CD4-positive, alpha-beta T cell (primary cell): Measurements from ENCODE around the gene SHF. TPM values are rescaled to one million over a fixed set of nuclear protein-coding genes. Genes with fewer than 3 reads are reported as not detected.

Experiments used
- ATAC-seq: fragments of 200-7000 bp; cut with Tn5 transposase; one replicate; pipeline ENCODE4 v1.10.0; 2022; ENCODE audit warnings: mild to moderate bottlenecking; ENCODE audit not compliant: poor library complexity
- CTCF ChIA-PET: fragments of 350-600 bp; sonication (Branson Sonifier 250); formaldehyde crosslinking; loops from one replicate; lab custom pipeline; 2021; ENCODE audit warnings: antibody characterized with exemption, inconsistent platforms; lab: Charles Lee
- POLR2A ChIA-PET: fragments of 350-600 bp; sonication (Branson Sonifier 250); formaldehyde crosslinking; loops from one replicate; lab custom pipeline; 2021; ENCODE audit warnings: antibody characterized with exemption, inconsistent platforms; lab: Charles Lee
- DNase-seq, 14 experiments: peaks; one replicate each; pipeline ENCODE4 v3.0.0-alpha.2; 2013 to 2020; ENCODE audit warnings: mixed read lengths in 2 of 14
- H3K27ac ChIP-seq, 2 donors: one replicate each; pipeline versions ENCODE4 v1.5.1 to v1.7.0; 2013; ENCODE audit warnings: low read length in 2 of 2, low read depth in 1 of 2, mild to moderate bottlenecking in 1 of 2
- H3K27me3 ChIP-seq, 2 experiments: 1 replicate in 1 of 2; 2 replicates in 1 of 2; pipeline versions ENCODE4 v1.6.1 to v1.7.0; 2013; ENCODE audit warnings: low read length in 2 of 2, control low read depth in 1 of 2, mild to moderate bottlenecking in 1 of 2, moderate library complexity in 1 of 2; ENCODE audit not compliant: insufficient read depth in 2 of 2, control insufficient read depth in 1 of 2
- H3K36me3 ChIP-seq: one replicate; pipeline ENCODE4 v1.6.1; 2013; ENCODE audit warnings: low read length, control low read depth; ENCODE audit not compliant: insufficient read depth
- H3K4me1 ChIP-seq: one replicate; pipeline ENCODE4 v1.6.1; 2013; ENCODE audit warnings: low read length, control low read depth; ENCODE audit not compliant: insufficient read depth
- H3K4me3 ChIP-seq: one replicate; pipeline ENCODE4 v1.5.1; 2013; ENCODE audit warnings: mild to moderate bottlenecking, low read length, moderate library complexity
- H3K9me3 ChIP-seq, 2 experiments: 1 replicate in 1 of 2; 2 replicates in 1 of 2; pipeline versions ENCODE4 v1.6.1 to v1.7.0; 2013; ENCODE audit warnings: low read length in 2 of 2, mild to moderate bottlenecking in 2 of 2, control low read depth in 1 of 2, moderate library complexity in 1 of 2; ENCODE audit not compliant: control insufficient read depth in 1 of 2, insufficient read depth in 1 of 2
- H3K27ac Mint-ChIP-seq: one replicate; pipeline ENCODE4 v1.8.0; 2020; ENCODE audit warnings: mixed read lengths
- H3K27me3 Mint-ChIP-seq: one replicate; pipeline ENCODE4 v1.8.0; 2021; ENCODE audit warnings: mixed read lengths
- H3K36me3 Mint-ChIP-seq: one replicate; pipeline ENCODE4 v1.8.0; 2021; ENCODE audit warnings: low read depth, mixed read lengths
- H3K4me1 Mint-ChIP-seq: one replicate; pipeline ENCODE4 v1.8.0; 2021; ENCODE audit warnings: low read depth, mixed read lengths
- H3K4me3 Mint-ChIP-seq: one replicate; pipeline ENCODE4 v1.8.0; 2020; ENCODE audit warnings: mild to moderate bottlenecking, mixed read lengths
- H3K9me3 Mint-ChIP-seq: one replicate; pipeline ENCODE4 v1.8.0; 2020; ENCODE audit warnings: mixed read lengths
- intact Hi-C, 2 experiments: fragments of 100-400 bp; cut with DNase I in 1 of 2; cut with micrococcal nuclease in 1 of 2; formaldehyde crosslinking; loops; one replicate each; pipeline versions ENCODE4 v1.15.1 to v1.9.0; 2023 to 2025; cut with DNase I, micrococcal nuclease
- total RNA-seq, 174 experiments: library from RNA in 2 of 174; stranded (reverse) in 2 of 174; gene quantifications; one replicate each; pipeline ENCODE4 v1.2.3 and lab custom pipeline; 2021 to 2026
- TF ChIP-seq, protein P1 (sequence below): fragments of 200-600 bp; IDR thresholded peaks from one replicate; pipeline ENCODE4 v1.8.0; 2022; ENCODE audit warnings: antibody characterized with exemption, mild to moderate bottlenecking

Gene SHF
- total RNA-seq, 2 experiments from 2014 or later: 3.7 to 3.9 TPM

DNA sequence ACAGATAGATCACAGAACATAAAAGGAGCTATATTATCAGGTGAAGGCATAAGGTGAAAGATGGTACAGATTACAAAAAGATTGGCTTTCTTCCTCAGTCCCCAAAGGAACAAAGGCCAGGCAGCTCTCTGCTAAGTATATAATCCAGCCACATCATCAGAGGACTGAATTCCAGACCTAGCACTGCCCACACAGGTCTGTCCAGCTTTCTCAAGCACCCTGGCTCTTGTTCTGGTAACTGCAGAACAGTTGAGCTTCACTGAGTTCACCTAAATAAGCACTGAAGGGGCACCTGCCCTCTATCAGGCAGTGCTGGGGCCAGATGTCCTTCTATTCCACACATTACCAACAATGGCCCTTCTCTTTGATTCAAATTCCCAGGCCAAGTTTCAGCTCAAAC is 64.4 kb downstream of the SHF start:
- H3K27ac Mint-ChIP-seq: no peak overlapping the region
- intact Hi-C loops: loop anchor here in 1 of 2 experiments (5.0 kb wide), 1 partner anchor 79 kb away; no protein-coding TSS in a partner anchor
- H3K27me3 ChIP-seq: peaks cover 32 to 42% of the 10 kb centered on the region in 2 experiments
- H3K4me3 ChIP-seq: no peak overlapping the region
- no peak for DNase-seq
- H3K9me3 Mint-ChIP-seq: no peaks in the 10 kb centered on the region
- H3K36me3 Mint-ChIP-seq: no peaks in the 10 kb centered on the region
- H3K9me3 ChIP-seq: no peaks in the 10 kb centered on the region
- H3K4me1 Mint-ChIP-seq: peaks cover 2% of the 10 kb centered on the region
- no peaks in the 10 kb centered on the region for H3K36me3 ChIP-seq
- H3K27me3 Mint-ChIP-seq: peaks cover 68% of the 10 kb centered on the region
- no peak for ATAC-seq
- TF ChIP-seq, protein P1, sequence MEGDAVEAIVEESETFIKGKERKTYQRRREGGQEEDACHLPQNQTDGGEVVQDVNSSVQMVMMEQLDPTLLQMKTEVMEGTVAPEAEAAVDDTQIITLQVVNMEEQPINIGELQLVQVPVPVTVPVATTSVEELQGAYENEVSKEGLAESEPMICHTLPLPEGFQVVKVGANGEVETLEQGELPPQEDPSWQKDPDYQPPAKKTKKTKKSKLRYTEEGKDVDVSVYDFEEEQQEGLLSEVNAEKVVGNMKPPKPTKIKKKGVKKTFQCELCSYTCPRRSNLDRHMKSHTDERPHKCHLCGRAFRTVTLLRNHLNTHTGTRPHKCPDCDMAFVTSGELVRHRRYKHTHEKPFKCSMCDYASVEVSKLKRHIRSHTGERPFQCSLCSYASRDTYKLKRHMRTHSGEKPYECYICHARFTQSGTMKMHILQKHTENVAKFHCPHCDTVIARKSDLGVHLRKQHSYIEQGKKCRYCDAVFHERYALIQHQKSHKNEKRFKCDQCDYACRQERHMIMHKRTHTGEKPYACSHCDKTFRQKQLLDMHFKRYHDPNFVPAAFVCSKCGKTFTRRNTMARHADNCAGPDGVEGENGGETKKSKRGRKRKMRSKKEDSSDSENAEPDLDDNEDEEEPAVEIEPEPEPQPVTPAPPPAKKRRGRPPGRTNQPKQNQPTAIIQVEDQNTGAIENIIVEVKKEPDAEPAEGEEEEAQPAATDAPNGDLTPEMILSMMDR: no peak
- ChIA-PET POLR2A (no interaction called here), CTCF (no interaction called here)
- H3K4me3 Mint-ChIP-seq: no peak overlapping the region
- H3K27ac ChIP-seq: no peak overlapping the region
- H3K4me1 ChIP-seq: no peaks in the 10 kb centered on the region

DNA sequence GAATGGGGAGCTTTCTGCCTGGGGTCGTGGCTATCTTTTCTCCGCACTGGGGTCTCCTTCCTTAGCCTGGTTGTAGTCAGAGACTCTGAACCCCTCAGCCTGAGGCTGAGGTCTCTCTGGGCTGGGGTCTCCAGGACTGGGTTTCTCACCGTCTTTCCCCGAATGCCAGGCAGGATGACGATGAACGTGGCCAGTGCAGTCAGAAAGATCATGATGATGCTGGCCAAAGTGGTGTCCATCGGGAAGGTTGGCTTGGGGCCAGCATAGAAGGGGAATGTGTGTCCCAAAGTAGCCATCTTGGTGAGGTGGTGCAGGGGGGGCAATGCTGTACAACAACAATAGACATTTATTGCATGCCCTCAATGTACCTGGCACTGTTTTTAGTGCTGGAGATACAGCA is 65.0 kb downstream of the SHF start:
- TF ChIP-seq, protein P1: no peak
- Mint-ChIP-seq H3K4me3 (no peak overlapping the region), H3K9me3 (no peaks in the 10 kb centered on the region), H3K27me3 (peaks cover 68% of the 10 kb centered on the region), H3K36me3 (no peaks in the 10 kb centered on the region), H3K4me1 (peaks cover 6% of the 10 kb centered on the region), H3K27ac (no peak overlapping the region)
- CTCF ChIA-PET: no interaction called here
- no peak for ATAC-seq
- peaks cover 0 to 2% of the 10 kb centered on the region in 2 experiments for H3K9me3 ChIP-seq
- H3K4me3 ChIP-seq: no peak overlapping the region
- POLR2A ChIA-PET: no interaction called here
- no peak overlapping the region for H3K27ac ChIP-seq
- no peak for DNase-seq
- no peaks in the 10 kb centered on the region for H3K36me3 ChIP-seq
- intact Hi-C loops: loop anchor here in 1 of 2 experiments (5.0 kb wide), 1 partner anchor 80 kb away; no protein-coding TSS in a partner anchor
- H3K27me3 ChIP-seq: peaks cover 30 to 40% of the 10 kb centered on the region in 2 experiments
- peaks cover 4% of the 10 kb centered on the region for H3K4me1 ChIP-seq

DNA sequence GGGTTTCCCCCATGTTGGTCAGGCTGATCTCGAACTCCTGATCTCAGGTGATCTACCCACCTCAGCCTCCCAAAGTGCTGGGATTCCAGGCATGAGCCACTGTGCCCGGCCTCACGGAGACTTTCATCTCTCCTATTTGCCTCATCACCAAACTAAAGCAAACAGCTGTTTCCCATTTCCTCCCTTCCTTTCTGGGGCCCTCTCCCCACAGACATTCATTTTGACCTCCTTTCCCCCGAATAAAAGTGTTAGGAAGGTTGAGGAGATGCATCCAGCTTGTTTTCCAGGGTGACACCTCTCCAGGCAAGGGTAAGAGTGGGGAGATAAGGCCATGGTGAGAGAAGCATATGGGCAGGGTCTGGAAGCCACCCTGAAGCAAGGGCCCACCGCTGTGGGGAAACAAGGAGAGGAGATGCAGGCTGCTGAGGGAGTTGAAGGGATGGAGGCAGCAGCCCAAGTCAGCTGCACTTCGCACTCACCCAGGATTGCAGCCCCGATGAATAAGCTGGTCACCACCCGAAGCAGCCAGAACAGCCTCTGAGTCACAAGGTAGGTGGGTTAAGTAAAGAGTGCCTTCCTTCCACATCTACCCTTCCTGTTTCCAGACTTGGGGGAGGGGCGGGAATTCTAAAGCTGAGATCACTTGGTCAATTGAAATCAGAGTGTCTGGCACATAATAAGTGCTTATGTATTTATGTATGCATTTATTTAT is 65.9 kb downstream of the SHF start:
- ATAC-seq: no peak

More for the DNA sequence above, 65.9 kb downstream of the SHF start:
- Mint-ChIP-seq H3K27me3 (peaks cover 72% of the 10 kb centered on the region), H3K4me3 (no peak overlapping the region), H3K36me3 (no peaks in the 10 kb centered on the region), H3K9me3 (no peaks in the 10 kb centered on the region), H3K27ac (no peak overlapping the region), H3K4me1 (peaks cover 13% of the 10 kb centered on the region)
- H3K27me3 ChIP-seq: peaks cover 34 to 44% of the 10 kb centered on the region in 2 experiments
- H3K9me3 ChIP-seq: peaks cover 0 to 6% of the 10 kb centered on the region in 2 experiments
- no peak overlapping the region for H3K4me3 ChIP-seq
- intact Hi-C loops: loop anchor here in 1 of 2 experiments (5.0 kb wide), 1 partner anchor 80 kb away; no protein-coding TSS in a partner anchor
- peak in 1 of 14 experiments; percentile 38 for DNase-seq
- CTCF ChIA-PET: no interaction called here
- no peaks in the 10 kb centered on the region for H3K36me3 ChIP-seq
- peaks cover 12% of the 10 kb centered on the region for H3K4me1 ChIP-seq
- TF ChIP-seq, protein P1: no peak
- POLR2A ChIA-PET: interaction anchor here (1.2 kb wide), 1 partner anchor 336 kb away, joined by 3 read pairs; no protein-coding TSS in a partner anchor
- no peak overlapping the region for H3K27ac ChIP-seq
